ENCODE measurements around the gene AKR7A2.

Gene AKR7A2

DNA sequence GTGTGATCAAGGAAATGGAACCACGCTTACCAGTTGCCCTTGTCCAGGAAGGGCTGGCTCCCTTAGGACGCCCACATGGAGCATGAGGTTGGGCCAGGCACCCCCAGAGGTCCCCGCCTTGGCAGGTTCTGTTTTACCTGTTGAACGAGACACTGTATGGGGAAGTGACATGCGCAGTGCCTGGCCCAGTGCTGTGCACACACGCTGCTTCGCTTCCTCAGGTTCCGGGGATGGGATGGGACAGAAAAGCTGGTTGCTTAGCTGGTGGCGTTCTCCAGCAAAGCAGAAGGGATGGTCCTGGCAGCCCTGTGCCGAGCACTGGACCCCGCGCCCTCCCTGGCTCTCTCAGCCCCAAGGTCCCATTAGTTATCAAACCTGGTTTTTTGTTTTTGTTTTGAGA is 20.9 kb upstream of the AKR7A2 start:
- no peak overlapping the region for H3K4me3 ChIP-seq (ENCODE audit: low read depth in 1 of 2, low read length in 1 of 2)
- no peaks in the 10 kb centered on the region for H3K9me3 ChIP-seq
- H3K36me3 ChIP-seq, result peaks cover 60% of the 10 kb centered on the region
- H3K27ac ChIP-seq, result no peak overlapping the region
- no peaks in the 10 kb centered on the region for H3K4me1 ChIP-seq (ENCODE audit: control insufficient read depth in 1 of 2, insufficient read depth in 1 of 2, low read depth in 1 of 2, low read length in 1 of 2)
- TF ChIP-seq, protein P1, sequence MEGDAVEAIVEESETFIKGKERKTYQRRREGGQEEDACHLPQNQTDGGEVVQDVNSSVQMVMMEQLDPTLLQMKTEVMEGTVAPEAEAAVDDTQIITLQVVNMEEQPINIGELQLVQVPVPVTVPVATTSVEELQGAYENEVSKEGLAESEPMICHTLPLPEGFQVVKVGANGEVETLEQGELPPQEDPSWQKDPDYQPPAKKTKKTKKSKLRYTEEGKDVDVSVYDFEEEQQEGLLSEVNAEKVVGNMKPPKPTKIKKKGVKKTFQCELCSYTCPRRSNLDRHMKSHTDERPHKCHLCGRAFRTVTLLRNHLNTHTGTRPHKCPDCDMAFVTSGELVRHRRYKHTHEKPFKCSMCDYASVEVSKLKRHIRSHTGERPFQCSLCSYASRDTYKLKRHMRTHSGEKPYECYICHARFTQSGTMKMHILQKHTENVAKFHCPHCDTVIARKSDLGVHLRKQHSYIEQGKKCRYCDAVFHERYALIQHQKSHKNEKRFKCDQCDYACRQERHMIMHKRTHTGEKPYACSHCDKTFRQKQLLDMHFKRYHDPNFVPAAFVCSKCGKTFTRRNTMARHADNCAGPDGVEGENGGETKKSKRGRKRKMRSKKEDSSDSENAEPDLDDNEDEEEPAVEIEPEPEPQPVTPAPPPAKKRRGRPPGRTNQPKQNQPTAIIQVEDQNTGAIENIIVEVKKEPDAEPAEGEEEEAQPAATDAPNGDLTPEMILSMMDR (IDR thresholded peaks at IDR 0.05), result no peak
- no peaks in the 10 kb centered on the region for H3K27me3 ChIP-seq

DNA sequence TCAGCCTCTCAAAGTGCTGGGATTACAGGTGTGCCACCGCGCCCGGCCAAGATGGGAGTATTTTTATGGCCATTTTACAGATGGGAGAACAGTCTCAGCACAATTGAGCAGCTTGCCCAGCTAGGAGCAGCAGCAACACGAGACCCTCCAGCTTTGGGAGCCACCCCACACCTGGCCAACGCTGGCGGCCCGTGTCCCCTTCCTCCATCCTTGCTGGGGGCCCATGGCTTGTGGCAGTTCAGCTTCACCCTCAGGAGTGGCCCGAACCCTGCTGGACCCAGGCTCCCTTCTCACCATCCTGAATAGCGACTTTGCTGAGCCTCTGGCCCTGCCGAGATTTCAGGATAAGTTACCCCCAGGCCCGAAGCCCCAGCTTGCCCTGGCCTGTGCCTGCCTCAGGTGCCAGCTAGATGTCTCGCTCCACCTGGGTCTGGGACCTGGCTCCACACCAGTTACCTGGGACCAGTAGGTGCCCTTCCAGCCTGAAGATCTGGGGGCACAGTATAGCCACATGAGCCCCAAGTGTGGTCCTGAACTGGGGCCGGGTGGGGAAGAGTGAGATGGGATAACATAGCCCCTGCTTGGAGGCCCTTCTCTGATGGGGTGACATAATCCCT is 19.4 kb upstream of the AKR7A2 start:
- TF ChIP-seq, protein P1 (IDR thresholded peaks at IDR 0.05), result no peak
- H3K27me3 ChIP-seq, result no peaks in the 10 kb centered on the region
- H3K27ac ChIP-seq, result no peak overlapping the region
- H3K9me3 ChIP-seq, result no peaks in the 10 kb centered on the region
- H3K4me1 ChIP-seq (ENCODE audit: control insufficient read depth in 1 of 2, insufficient read depth in 1 of 2, low read depth in 1 of 2, low read length in 1 of 2), result no peaks in the 10 kb centered on the region
- H3K36me3 ChIP-seq, result peaks cover 66% of the 10 kb centered on the region
- H3K4me3 ChIP-seq (ENCODE audit: low read depth in 1 of 2, low read length in 1 of 2), result no peak overlapping the region

DNA sequence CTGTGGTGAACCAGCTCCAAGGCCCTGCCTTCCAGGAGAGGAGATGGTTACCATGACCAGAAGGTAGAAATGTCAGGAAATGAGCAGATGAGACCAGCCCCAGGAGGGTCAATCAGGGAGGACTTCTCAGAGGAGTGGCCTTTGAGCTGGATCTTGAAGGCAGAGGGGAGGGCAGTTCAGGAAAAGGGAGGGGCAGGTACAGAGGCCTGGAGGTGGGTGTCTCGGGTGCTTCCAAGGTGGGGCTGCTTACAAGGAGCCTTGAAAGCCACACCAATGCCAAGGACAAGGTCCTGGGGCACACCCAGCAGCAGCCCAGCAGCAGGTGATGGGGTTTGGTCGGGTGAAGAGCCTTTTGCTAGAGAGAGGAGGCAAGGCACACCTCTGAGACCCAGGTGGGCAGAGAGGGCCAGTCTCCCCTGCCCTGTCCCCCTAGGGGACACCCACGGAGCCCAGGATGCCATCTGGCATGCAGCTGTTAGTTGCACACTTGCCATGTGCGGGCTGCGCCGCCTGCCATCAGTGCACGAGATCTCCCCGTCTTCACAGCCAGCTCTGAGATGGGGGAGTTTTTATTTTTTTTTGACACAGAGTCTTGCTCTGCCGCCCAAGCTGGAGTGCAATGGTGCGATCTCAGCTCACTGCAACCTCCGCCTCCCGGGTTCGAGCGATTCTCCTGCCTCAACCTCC is 18.6 kb upstream of the AKR7A2 start:
- TF ChIP-seq, protein P1 (IDR thresholded peaks at IDR 0.05), result no peak
- Histone ChIP-seq H3K4me3 (ENCODE audit: low read depth in 1 of 2, low read length in 1 of 2) (no peak overlapping the region), H3K9me3 (no peaks in the 10 kb centered on the region), H3K27me3 (no peaks in the 10 kb centered on the region), H3K27ac (no peak overlapping the region), H3K36me3 (peaks cover 74% of the 10 kb centered on the region), H3K4me1 (ENCODE audit: control insufficient read depth in 1 of 2, insufficient read depth in 1 of 2, low read depth in 1 of 2, low read length in 1 of 2) (no peaks in the 10 kb centered on the region)

DNA sequence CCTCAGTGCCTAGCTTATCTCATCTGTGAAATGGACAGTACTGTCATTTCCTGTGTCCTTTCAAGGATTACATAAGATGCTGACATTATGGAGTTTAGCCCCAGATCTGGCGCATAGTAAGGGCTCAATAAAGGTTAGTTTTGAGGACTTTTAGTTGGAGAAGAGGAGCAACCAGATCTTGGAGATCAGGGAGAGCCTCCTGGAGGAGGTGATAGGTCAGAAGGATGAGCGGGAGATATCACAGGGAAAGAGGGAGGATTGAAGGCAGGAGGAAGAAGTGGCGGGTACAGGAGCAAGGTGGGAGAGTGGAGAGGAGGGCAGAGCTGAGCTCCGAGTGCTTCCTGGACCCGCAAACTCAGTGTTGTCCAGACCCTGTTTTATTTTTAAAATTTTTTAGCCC is 17.7 kb upstream of the AKR7A2 start:
- Histone ChIP-seq H3K4me1 (ENCODE audit: control insufficient read depth in 1 of 2, insufficient read depth in 1 of 2, low read depth in 1 of 2, low read length in 1 of 2) (no peaks in the 10 kb centered on the region), H3K36me3 (peaks cover 84% of the 10 kb centered on the region), H3K27me3 (no peaks in the 10 kb centered on the region), H3K27ac (no peak overlapping the region), H3K4me3 (ENCODE audit: low read depth in 1 of 2, low read length in 1 of 2) (no peak overlapping the region), H3K9me3 (no peaks in the 10 kb centered on the region)
- TF ChIP-seq, protein P1 (IDR thresholded peaks at IDR 0.05), result no peak

DNA sequence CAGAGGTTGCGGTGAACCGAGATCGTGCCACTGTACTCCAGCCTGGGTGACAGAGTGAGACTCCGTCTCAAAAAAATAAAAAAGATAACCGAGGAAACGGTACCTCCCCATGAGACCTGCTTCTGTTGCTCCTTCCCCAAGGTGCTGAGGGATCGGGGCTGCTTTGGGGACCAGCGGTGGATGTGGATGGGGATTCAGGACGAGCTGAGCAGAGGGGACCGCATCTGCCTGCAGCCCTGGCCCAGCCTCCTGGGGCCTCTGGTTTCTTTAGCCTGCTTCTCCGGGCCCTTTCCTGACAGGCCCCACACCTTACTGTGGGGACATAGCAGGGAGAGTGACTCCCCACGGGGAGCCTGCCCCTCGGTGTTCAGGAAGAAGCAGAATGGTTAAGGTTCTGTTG is 17.2 kb upstream of the AKR7A2 start:
- Histone ChIP-seq H3K9me3 (no peaks in the 10 kb centered on the region), H3K4me1 (ENCODE audit: control insufficient read depth in 1 of 2, insufficient read depth in 1 of 2, low read depth in 1 of 2, low read length in 1 of 2) (no peaks in the 10 kb centered on the region), H3K4me3 (ENCODE audit: low read depth in 1 of 2, low read length in 1 of 2) (no peak overlapping the region), H3K27me3 (no peaks in the 10 kb centered on the region), H3K27ac (no peak overlapping the region), H3K36me3 (peaks cover 88% of the 10 kb centered on the region)
- TF ChIP-seq, protein P1 (IDR thresholded peaks at IDR 0.05), result no peak

Measured in neutrophil (primary cell).